Natural killer cell treated with Interleukin-12 subunit alpha and Interleukin-12 subunit beta and Interleukin-15 and Interleukin-18, amount 100 ng/mL, for 72 hours (primary cell): Measurements from ENCODE around the gene TUBD1. TPM values are rescaled to one million over a fixed set of nuclear protein-coding genes. Genes with fewer than 3 reads are reported as not detected.
"Not testable (repeated sequence)": the region's sequence is repeated elsewhere in the genome, so short reads cannot be mapped to it uniquely, and the experiment has no call there.

ENCODE experiments used
- ATAC-seq, 2 donors: fragments of 150-1000 bp; cut with Tn5 transposase in 1 of 2; sonication (Bioruptor Pico), chemical (Tn5 transposase) in 1 of 2; 2 replicates each; pipeline ENCODE4 v1.10.0; 2021
- DNase-seq: peaks from one replicate; pipeline ENCODE4 v3.0.0; 2022; ENCODE audit warnings: low spot score
- H3K27ac Mint-ChIP-seq, 2 donors: 1 replicate in 1 of 2; 2 replicates in 1 of 2; pipeline ENCODE4 v1.8.0; 2022; ENCODE audit warnings: mixed read lengths in 2 of 2, mild to moderate bottlenecking in 1 of 2, moderate library complexity in 1 of 2
- H3K27me3 Mint-ChIP-seq, 2 donors: 1 replicate in 1 of 2; 2 replicates in 1 of 2; pipeline ENCODE4 v1.8.0; 2022; ENCODE audit warnings: mixed read lengths in 2 of 2
- H3K36me3 Mint-ChIP-seq: one replicate; pipeline ENCODE4 v1.8.0; 2022; ENCODE audit warnings: mixed read lengths
- H3K4me1 Mint-ChIP-seq, 2 donors: 1 replicate in 1 of 2; 2 replicates in 1 of 2; pipeline ENCODE4 v1.8.0; 2022; ENCODE audit warnings: low read depth in 2 of 2, mixed read lengths in 2 of 2, mild to moderate bottlenecking in 1 of 2
- H3K4me3 Mint-ChIP-seq: one replicate; pipeline ENCODE4 v1.8.0; 2022; ENCODE audit warnings: mixed read lengths
- H3K9me3 Mint-ChIP-seq: 2 replicates; pipeline ENCODE4 v1.8.0; 2022; ENCODE audit warnings: mixed read lengths
- total RNA-seq, 2 donors: library from RNA; stranded (reverse); gene quantifications; one replicate each; pipeline ENCODE4 v1.2.3, GENCODE V29; 2022

Gene TUBD1
- total RNA-seq, 2 donors from 2014 or later, result 10.6 to 15.1 TPM

DNA sequence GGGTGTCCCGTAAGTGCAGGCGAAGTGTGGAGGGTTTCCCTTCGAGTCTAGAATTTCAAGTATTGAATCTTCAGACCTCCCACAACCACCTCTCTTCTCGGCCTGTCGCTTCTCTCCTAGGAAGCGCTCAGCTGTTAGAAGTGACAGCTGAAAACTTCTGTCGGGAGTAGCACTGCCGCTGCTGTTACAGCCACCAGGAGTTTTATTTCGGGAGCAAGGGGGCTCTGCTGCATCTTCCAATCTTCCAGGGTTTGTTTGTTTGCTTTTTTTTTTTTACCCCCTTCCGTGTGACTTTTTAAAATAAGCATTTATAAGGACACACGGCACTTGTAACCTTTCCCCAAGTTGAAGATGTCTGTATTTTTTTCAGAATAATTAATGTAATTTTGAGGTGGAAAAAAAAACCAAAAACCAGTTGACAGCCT, 945 bp upstream of the TUBD1 start:
- ATAC-seq (no peak), DNase-seq (no peak)
- peak overlapping the region; percentile 99 for H3K4me3 Mint-ChIP-seq
- peaks cover 32 to 34% of the 10 kb centered on the region in 2 donors for H3K4me1 Mint-ChIP-seq
- H3K27me3 Mint-ChIP-seq, result no peaks in the 10 kb centered on the region
- H3K36me3 Mint-ChIP-seq, result peaks cover 15% of the 10 kb centered on the region
- no peaks in the 10 kb centered on the region for H3K9me3 Mint-ChIP-seq
- peak overlapping the region; percentile 91 to 95 for H3K27ac Mint-ChIP-seq

DNA sequence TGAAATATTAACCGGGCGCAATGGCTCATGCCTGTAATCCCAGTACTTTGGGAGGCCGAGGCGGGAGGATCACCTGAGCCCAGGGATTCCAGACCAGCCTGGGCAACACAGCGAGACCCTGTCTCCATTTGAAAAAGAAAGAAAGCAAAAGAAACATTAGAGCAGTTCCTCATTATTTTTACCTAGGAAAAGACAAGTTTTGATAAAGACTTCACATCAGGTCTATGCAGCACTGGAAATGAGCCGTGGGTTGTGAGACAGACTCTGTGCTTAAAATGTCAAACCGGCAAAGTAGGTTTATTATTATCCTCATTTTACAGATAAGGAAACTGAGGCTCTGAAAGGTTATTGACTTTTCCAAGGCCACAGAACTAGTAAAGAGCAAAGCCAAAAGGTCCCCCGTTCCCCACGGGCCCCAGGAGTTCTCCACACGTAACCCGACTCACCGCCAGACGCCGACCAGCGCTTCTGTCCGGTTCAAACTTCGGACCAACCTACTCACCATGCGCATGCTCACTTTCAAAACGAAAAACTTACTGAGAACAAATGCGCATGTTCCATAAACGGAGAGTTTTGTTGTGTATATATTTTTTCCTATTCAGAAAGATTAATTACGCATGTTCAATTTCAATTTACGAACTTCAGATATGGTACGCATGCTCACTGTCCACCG, 356 bp downstream of the TUBD1 start:
- DNase-seq (no peak), ATAC-seq (peak in 1 of 2 donors; percentile 65)

DNA sequence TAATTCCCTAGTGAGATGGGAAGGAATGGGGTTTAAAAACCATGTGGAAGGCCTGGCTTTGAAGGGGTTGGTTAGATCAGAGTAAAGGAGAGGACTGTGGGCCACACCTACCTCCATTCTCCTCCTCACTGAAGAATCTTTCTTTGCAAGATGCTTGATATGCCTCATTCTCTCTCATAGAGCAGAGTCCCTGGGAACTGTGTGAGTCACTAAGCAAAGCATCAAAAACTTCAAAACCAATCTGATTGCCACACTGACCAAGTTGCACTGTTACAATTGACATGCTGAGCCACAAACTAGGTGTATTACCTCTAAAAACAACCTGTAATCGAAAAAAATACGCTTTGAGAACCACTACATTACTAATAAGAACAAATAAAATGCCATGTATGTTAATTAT, 2.0 kb downstream of the TUBD1 start:
- H3K4me3 Mint-ChIP-seq, result peak overlapping the region; percentile 51
- peak overlapping the region; percentile 13 to 24 for H3K27ac Mint-ChIP-seq
- H3K9me3 Mint-ChIP-seq, result no peaks in the 10 kb centered on the region
- peaks cover 35 to 38% of the 10 kb centered on the region in 2 donors for H3K4me1 Mint-ChIP-seq
- no peak for ATAC-seq
- no peaks in the 10 kb centered on the region for H3K27me3 Mint-ChIP-seq
- no peak for DNase-seq
- peaks cover 25% of the 10 kb centered on the region for H3K36me3 Mint-ChIP-seq

More for the DNA sequence above, 356 bp downstream of the TUBD1 start:
- Mint-ChIP-seq H3K9me3 (no peaks in the 10 kb centered on the region), H3K27ac (peak overlapping the region; percentile 91 to 95), H3K36me3 (peaks cover 22% of the 10 kb centered on the region), H3K4me1 (peaks cover 38 to 40% of the 10 kb centered on the region in 2 donors), H3K4me3 (peak overlapping the region; percentile 99), H3K27me3 (no peaks in the 10 kb centered on the region)

DNA sequence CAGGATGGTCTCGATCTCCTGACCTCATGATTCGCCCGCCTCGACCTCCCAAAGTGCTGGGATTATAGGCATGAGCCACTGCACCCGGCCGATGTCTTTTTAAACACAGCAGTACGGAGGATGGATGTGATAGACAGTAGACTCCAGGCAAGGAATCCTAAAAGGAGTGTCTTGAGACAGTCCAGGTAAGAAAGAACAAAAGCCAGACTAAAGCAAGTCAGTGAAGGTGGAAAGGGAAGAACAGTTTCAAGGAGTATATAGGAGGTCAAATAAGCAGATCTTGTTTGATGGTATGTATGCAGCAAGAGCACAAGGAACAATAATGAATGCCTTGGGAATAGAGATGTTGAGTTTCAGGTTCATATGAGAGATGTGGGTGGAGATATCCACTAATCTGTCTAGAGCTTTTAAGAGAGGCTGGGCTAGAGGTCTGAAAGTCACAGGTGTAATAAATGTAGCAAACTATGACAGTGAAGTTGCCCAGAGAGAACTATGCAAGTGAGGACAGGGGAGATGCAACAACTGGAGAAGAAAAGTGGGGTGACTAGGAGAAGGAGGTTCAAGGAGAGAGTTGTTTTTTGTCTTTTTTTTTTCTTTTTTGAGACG, 4.5 kb downstream of the TUBD1 start:
- ATAC-seq (no peak), DNase-seq (no peak)
- H3K9me3 Mint-ChIP-seq, result no peaks in the 10 kb centered on the region
- no peak overlapping the region for H3K4me3 Mint-ChIP-seq
- no peaks in the 10 kb centered on the region for H3K27me3 Mint-ChIP-seq
- H3K36me3 Mint-ChIP-seq, result peaks cover 22% of the 10 kb centered on the region
- peaks cover 22% of the 10 kb centered on the region in 2 donors for H3K4me1 Mint-ChIP-seq
- peak overlapping the region in 1 of 2 donors; percentile 19 for H3K27ac Mint-ChIP-seq

DNA sequence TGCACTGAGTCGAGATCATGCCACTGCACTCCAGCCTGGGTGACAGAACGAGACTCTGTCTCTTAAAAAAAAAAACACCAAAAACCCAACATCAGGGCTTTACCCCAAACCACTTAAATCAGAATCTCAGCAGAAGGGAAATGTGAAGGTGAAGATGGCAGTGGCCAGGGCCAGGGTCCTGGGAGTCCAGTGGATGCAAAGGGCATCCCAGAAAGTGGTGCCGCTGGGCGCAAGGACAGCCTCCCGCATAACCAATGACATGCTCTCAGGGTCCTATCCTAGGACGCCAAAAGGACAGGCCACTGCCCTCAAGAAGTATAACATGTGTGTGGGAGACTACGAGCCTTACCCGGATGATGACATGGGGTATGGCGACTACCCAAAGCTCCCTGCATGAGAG, 7.9 kb downstream of the TUBD1 start:
- Mint-ChIP-seq H3K9me3 (no peaks in the 10 kb centered on the region), H3K27me3 (no peaks in the 10 kb centered on the region), H3K4me1 (peaks cover 8 to 10% of the 10 kb centered on the region in 2 donors), H3K36me3 (peaks cover 16% of the 10 kb centered on the region), H3K4me3 (no peak overlapping the region), H3K27ac (no peak overlapping the region)
- DNase-seq, result no peak
- ATAC-seq, result no peak

DNA sequence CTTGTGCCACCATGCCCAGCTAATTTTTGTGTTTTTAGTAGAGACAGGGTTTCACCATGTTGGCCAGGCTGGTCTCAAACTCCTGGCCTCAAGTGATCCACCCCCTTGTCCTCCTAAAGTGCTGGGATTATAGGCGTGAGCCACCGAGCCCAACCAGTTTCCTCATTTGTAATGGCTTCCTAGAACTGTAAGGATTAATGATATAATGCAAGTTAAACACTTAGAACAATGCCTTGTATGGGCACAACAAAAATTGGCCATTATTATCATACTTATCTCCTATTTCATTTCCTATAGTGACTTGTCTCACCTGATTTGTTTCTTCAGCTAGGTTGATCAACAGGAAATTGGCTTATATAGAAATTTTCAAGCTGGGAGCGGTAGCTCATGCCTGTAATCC, 14.1 kb downstream of the TUBD1 start:
- no peak for ATAC-seq
- Mint-ChIP-seq H3K27ac (no peak overlapping the region), H3K4me1 (peaks cover 2 to 5% of the 10 kb centered on the region in 2 donors), H3K36me3 (peaks cover 16% of the 10 kb centered on the region), H3K4me3 (no peak overlapping the region), H3K27me3 (no peaks in the 10 kb centered on the region), H3K9me3 (no peaks in the 10 kb centered on the region)
- no peak for DNase-seq

DNA sequence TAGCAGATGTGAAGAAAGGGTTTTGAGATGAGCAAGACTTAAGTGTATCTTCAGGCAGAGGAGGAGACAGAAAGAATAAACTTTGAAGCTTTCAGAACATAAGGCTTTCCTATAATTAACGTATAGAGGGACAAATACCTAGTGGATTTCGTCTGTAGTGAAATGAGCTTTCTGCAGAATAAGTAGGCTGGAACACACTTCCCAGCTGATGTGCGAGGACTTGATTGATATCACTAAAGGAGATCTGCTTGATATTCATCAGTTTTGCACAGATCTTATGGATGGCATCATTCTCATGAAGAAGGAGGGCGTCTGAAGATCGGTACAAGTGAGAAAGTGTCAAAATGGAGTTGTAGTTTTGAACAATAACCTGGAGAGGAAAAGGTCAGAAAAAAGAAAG, 14.8 kb downstream of the TUBD1 start:
- ATAC-seq (no peak), DNase-seq (no peak)
- peaks cover 16% of the 10 kb centered on the region for H3K36me3 Mint-ChIP-seq
- H3K27ac Mint-ChIP-seq, result peak overlapping the region in 1 of 2 donors; percentile 69
- peaks cover 2 to 5% of the 10 kb centered on the region in 2 donors for H3K4me1 Mint-ChIP-seq
- no peaks in the 10 kb centered on the region for H3K9me3 Mint-ChIP-seq
- no peaks in the 10 kb centered on the region for H3K27me3 Mint-ChIP-seq
- no peak overlapping the region for H3K4me3 Mint-ChIP-seq

DNA sequence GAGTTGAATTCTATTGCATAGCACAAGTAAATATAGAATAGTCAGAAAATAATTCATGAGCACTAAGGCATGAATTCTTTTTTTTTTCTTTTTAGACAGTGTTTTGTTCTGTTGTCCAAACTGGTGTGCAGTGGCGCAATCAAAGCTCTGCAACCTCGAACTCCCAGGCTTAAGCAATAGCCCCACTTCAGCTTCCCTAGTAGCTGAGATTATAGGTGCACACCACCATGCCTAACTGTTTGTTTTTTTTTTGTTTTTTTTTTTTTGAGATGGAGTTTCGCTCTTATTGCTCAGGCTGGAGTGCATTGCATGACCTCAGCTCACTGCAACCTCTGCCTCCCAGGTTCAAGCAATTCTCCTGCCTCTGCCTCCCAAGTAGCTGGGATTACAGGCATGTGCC, 16.6 kb downstream of the TUBD1 start:
- peak in 1 of 2 donors; percentile 62 for ATAC-seq
- H3K4me3 Mint-ChIP-seq, result no peak overlapping the region

DNA sequence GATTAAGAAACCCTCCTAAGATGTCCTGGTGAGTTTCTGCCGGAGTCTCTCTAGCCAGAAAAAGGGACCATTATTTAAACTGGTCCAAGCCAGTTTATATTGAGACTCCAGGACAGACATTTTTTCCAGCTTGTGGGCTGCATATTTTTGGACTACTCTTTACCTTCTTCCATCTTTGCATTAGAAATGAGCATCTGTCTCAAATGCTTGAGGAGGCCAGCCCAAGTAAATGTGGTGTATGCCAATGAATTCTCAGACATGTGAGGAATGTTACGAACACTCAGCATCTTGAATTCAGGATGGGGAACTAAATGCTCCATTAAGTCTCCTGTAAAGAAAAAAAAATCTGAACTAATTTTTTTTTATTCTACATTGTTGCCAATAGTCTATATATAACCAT, 18.4 kb downstream of the TUBD1 start:
- H3K9me3 Mint-ChIP-seq, result no peaks in the 10 kb centered on the region
- no peaks in the 10 kb centered on the region for H3K27me3 Mint-ChIP-seq
- no peak overlapping the region for H3K27ac Mint-ChIP-seq
- DNase-seq (no peak), ATAC-seq (no peak)
- H3K4me1 Mint-ChIP-seq, result peaks cover 0 to 2% of the 10 kb centered on the region in 2 donors
- peaks cover 17% of the 10 kb centered on the region for H3K36me3 Mint-ChIP-seq
- no peak overlapping the region for H3K4me3 Mint-ChIP-seq

More for the DNA sequence above, 16.6 kb downstream of the TUBD1 start:
- DNase-seq, result no peak
- peaks cover 22% of the 10 kb centered on the region for H3K36me3 Mint-ChIP-seq
- peaks cover 2 to 4% of the 10 kb centered on the region in 2 donors for H3K4me1 Mint-ChIP-seq
- H3K27ac Mint-ChIP-seq, result no peak overlapping the region
- H3K9me3 Mint-ChIP-seq, result no peaks in the 10 kb centered on the region
- no peaks in the 10 kb centered on the region for H3K27me3 Mint-ChIP-seq

DNA sequence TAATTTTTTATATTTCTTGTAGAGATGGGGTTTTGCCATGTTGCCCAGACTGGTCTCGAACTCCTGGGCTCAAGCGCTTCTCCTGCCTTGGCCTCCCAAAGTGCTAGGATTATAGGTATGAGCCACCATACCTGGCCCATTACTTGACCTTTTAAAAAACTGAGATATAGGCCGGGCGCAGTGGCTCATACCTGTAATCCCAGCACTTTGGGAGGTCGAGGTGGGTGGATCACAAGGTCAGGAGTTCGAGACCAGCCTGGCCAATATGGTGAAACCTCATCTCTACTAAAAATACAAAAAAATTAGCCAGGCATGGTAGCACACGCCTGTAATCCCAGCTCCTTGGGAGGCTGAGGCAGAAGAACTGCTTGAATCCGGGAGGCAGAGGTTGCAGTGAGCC, 19.3 kb downstream of the TUBD1 start:
- not testable (repeated sequence) for H3K27me3 Mint-ChIP-seq, H3K4me3 Mint-ChIP-seq, H3K9me3 Mint-ChIP-seq, H3K4me1 Mint-ChIP-seq, ATAC-seq, DNase-seq, H3K27ac Mint-ChIP-seq
- H3K36me3 Mint-ChIP-seq, result peaks cover 17% of the 10 kb centered on the region

DNA sequence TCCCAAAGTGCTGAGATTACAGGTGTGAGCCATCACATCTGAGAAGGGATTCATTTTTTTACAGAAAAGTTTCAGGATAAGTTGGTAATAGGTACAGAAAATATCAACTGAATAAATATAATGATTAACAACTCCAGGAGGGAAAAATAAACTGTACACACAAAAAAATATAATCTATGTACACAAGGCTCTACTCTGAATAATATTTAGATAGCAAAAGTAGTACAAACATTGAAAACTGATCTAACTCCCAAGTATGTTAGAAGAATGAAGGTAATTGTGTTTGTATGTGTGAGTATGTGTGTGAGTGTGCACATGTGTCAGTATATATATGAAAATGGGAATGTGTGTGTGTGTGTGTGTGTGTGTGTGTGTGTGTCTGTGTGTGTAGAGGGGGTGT, 20.4 kb downstream of the TUBD1 start:
- ATAC-seq (no peak), DNase-seq (no peak)
- no peak overlapping the region for H3K4me3 Mint-ChIP-seq
- no peaks in the 10 kb centered on the region for H3K27me3 Mint-ChIP-seq
- H3K4me1 Mint-ChIP-seq, result peaks cover 0 to 2% of the 10 kb centered on the region in 2 donors
- peak overlapping the region in 1 of 2 donors; percentile 58 for H3K27ac Mint-ChIP-seq
- no peaks in the 10 kb centered on the region for H3K9me3 Mint-ChIP-seq
- H3K36me3 Mint-ChIP-seq, result peaks cover 9% of the 10 kb centered on the region

DNA sequence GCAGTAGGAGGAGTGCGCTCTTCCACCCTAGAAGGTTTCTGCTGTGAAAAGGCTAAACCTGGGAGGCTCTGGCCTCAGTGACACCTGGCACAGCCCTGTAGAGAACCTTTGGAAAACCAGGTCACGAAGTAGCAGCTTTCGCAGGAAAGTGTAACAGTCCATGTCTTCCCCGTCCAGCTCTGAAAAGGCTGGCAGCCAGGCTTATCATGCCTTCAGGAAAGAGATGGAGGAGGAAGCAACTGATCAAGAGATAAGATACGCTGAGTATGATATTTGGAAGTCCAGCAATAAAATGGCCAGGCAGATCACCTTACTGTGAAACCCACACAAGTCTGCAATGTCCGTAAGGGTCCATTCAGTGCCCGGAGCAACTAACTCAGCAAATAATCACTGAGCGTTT, 22.3 kb downstream of the TUBD1 start:
- H3K27ac Mint-ChIP-seq, result no peak overlapping the region

DNA sequence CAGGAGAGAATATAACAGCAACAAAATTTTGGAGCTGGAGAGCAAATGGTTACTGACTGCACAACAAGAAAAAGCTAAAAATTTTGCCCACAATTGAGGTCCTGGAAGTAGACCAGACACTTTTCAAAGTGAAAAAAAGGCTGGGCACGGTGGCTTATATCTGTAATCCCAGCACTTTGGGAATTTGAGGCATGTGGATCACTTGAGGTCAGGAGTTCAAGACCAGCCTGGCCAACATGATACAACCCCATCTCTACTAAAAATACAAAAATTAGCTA, 22.9 kb downstream of the TUBD1 start:
- DNase-seq, result no peak
- no peak overlapping the region for H3K27ac Mint-ChIP-seq

More for the DNA sequence above, 22.3 kb downstream of the TUBD1 start:
- Mint-ChIP-seq H3K9me3 (no peaks in the 10 kb centered on the region), H3K4me1 (no peaks in the 10 kb centered on the region), H3K27me3 (no peaks in the 10 kb centered on the region), H3K36me3 (peaks cover 6% of the 10 kb centered on the region), H3K4me3 (no peak overlapping the region)
- ATAC-seq (no peak), DNase-seq (no peak)

DNA sequence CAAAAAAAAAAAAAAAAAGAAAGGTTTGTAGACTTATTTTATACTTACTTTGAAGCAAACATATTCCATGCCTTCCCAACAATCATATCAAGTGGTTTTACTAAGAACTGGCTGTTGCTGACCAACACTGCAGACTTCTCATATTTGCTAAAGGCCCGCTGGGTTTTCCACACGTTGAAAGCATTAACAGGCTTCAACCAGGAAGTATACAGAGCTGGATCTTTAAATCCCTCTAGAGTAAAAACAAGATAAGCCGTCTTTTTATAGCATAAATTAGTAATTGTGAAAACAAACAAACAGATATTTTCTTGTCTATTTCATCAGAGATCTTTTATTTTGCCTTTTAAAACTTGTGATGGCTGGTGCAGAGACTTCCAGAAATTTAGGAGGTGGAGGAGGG, 29.1 kb downstream of the TUBD1 start:
- Mint-ChIP-seq H3K4me1 (no peaks in the 10 kb centered on the region), H3K36me3 (no peaks in the 10 kb centered on the region), H3K4me3 (no peak overlapping the region), H3K9me3 (no peaks in the 10 kb centered on the region), H3K27me3 (no peaks in the 10 kb centered on the region), H3K27ac (no peak overlapping the region)
- ATAC-seq (no peak), DNase-seq (no peak)

More for the DNA sequence above, 22.9 kb downstream of the TUBD1 start:
- peaks cover 6% of the 10 kb centered on the region for H3K36me3 Mint-ChIP-seq
- H3K4me3 Mint-ChIP-seq, result no peak overlapping the region
- H3K9me3 Mint-ChIP-seq, result no peaks in the 10 kb centered on the region
- ATAC-seq, result no peak
- H3K4me1 Mint-ChIP-seq, result no peaks in the 10 kb centered on the region
- H3K27me3 Mint-ChIP-seq, result no peaks in the 10 kb centered on the region
